Neural progenitor cell (in vitro differentiated cells): ENCODE measurements around the gene ZNF541.

ENCODE experiments used
- EZH2phosphoT487 ChIP-seq: fragments of 200-600 bp; sonication (generic); IDR thresholded peaks from 2 replicates; pipeline ENCODE4 v1.6.1; 2017; ENCODE audit warnings: antibody characterized with exemption
- TF ChIP-seq, protein P1 (sequence below): fragments of 200-600 bp; sonication (generic); IDR thresholded peaks from 2 replicates; pipeline ENCODE4 v1.5.1; 2017; ENCODE audit warnings: antibody characterized with exemption, mild to moderate bottlenecking

DNA sequence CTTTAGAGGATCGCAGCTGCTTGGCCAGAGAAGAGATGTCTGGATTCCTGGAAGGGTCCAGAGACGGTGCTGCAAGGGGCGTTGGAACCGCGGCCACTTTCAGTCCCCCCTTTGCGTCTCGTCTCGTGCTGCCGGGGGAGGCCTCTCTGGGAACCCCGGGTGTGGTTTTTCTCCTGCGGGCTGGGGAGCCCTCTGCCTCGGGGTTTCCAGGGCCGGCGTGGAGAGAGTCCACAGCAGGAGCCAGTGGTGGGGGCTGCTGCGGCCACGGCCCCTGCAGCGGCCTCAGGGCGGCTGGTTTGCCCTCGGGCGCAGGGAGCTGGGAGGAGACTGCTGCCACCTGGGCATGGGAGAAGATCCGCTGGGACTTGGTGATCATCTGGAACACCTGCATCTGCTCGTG lies 28.5 kb downstream of the ZNF541 start:
- TF ChIP-seq EZH2phosphoT487 = no peak
- TF ChIP-seq, protein P1, sequence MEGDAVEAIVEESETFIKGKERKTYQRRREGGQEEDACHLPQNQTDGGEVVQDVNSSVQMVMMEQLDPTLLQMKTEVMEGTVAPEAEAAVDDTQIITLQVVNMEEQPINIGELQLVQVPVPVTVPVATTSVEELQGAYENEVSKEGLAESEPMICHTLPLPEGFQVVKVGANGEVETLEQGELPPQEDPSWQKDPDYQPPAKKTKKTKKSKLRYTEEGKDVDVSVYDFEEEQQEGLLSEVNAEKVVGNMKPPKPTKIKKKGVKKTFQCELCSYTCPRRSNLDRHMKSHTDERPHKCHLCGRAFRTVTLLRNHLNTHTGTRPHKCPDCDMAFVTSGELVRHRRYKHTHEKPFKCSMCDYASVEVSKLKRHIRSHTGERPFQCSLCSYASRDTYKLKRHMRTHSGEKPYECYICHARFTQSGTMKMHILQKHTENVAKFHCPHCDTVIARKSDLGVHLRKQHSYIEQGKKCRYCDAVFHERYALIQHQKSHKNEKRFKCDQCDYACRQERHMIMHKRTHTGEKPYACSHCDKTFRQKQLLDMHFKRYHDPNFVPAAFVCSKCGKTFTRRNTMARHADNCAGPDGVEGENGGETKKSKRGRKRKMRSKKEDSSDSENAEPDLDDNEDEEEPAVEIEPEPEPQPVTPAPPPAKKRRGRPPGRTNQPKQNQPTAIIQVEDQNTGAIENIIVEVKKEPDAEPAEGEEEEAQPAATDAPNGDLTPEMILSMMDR = no peak
